HG03342 (cell line): ENCODE data around the gene INPP5E.

Source experiments
- ATAC-seq: cut with Tn5 transposase; IDR thresholded peaks from one replicate; pipeline ENCODE4 v1.9.1; 2021; ENCODE audit warnings: mild to moderate bottlenecking, moderate library complexity; ENCODE audit not compliant: unreplicated experiment

INPP5E gene

GRCh38 chr9:136391737-136392537 is 47.7 kb downstream of the INPP5E start:
- ATAC-seq = no peak

- no peak for ATAC-seq
Observed at GRCh38 chr9:136389396-136389795, 50.2 kb downstream of the INPP5E start.

GRCh38 chr9:136387217-136387616 is 52.4 kb downstream of the INPP5E start:
- no peak for ATAC-seq

- ATAC-seq = no peak
Observed at GRCh38 chr9:136386018-136386417, 53.6 kb downstream of the INPP5E start.

- ATAC-seq = no peak
Observed at GRCh38 chr9:136385015-136385414, 54.6 kb downstream of the INPP5E start.

- ATAC-seq = no peak
Observed at GRCh38 chr9:136383436-136383835, 56.2 kb downstream of the INPP5E start.

- no peak for ATAC-seq
Observed at GRCh38 chr9:136381966-136382513, 57.6 kb downstream of the INPP5E start.

GRCh38 chr9:136381311-136381710 is 58.3 kb downstream of the INPP5E start:
- ATAC-seq = no peak

- no peak for ATAC-seq
Observed at GRCh38 chr9:136380381-136380780, 59.3 kb downstream of the INPP5E start.

GRCh38 chr9:136379891-136380290 is 59.8 kb downstream of the INPP5E start:
- ATAC-seq = no peak

- no peak for ATAC-seq
Observed at GRCh38 chr9:136379401-136379800, 60.2 kb downstream of the INPP5E start.

- no peak for ATAC-seq
Observed at GRCh38 chr9:136379003-136379287, 60.7 kb downstream of the INPP5E start.
